Caco-2 (cell line): ENCODE results near the gene CES4A. TPM values are rescaled to one million over a fixed set of nuclear protein-coding genes. Genes with fewer than 3 reads are reported as not detected.

Experiments used
- BruUV-seq: library from RNA; stranded (reverse); fragments of 400-500 nt; replicated peaks from 2 replicates; lab custom pipeline; 2021; lab: Mats Ljungman, UMichigan
- CTCF ChIA-PET: fragments of 300-600 bp; sonication (Branson Sonifier 250); formaldehyde crosslinking; loops from one replicate; lab custom pipeline; 2022; ENCODE audit warnings: antibody characterized with exemption; lab: Charles Lee
- POLR2A ChIA-PET: fragments of 300-600 bp; sonication (Branson Sonifier 250); formaldehyde crosslinking; loops from one replicate; lab custom pipeline; 2022; ENCODE audit warnings: antibody characterized with exemption; lab: Charles Lee
- DNase-seq, 2 experiments: peaks; one replicate each; pipeline versions ENCODE4 v3.0.0 to v3.0.0-alpha.2; 2020 to 2022
- H3K27me3 ChIP-seq: replicated peaks from 2 replicates; pipeline ENCODE4 v1.6.0; 2011; ENCODE audit warnings: low read length; ENCODE audit not compliant: control insufficient read depth, insufficient read depth
- H3K36me3 ChIP-seq: 2 replicates; pipeline ENCODE4 v1.5.1; 2011; ENCODE audit warnings: low read length; ENCODE audit not compliant: control insufficient read depth, insufficient read depth
- H3K4me1 ChIP-seq: fragments of 250-450 bp; sonication (Bioruptor Pico); 2 replicates; pipeline ENCODE4 v1.5.1; 2020; ENCODE audit warnings: mild to moderate bottlenecking
- H3K4me3 ChIP-seq: 2 replicates; pipeline ENCODE4 v1.5.1; 2011; ENCODE audit warnings: low read depth, mild to moderate bottlenecking, control low read depth, low read length
- H3K9me3 ChIP-seq: fragments of 250-450 bp; sonication (Bioruptor Pico); 2 replicates; pipeline ENCODE4 v1.5.1; 2020; ENCODE audit warnings: mild to moderate bottlenecking, moderate library complexity
- H3K27ac Mint-ChIP-seq: one replicate; pipeline ENCODE4 v1.8.0; 2022; ENCODE audit warnings: mixed read lengths; ENCODE audit not compliant: unreplicated experiment
- H3K27me3 Mint-ChIP-seq: one replicate; pipeline ENCODE4 v1.8.0; 2022; ENCODE audit warnings: mixed read lengths; ENCODE audit not compliant: insufficient read depth, unreplicated experiment
- H3K36me3 Mint-ChIP-seq: one replicate; pipeline ENCODE4 v1.8.0; 2022; ENCODE audit warnings: mild to moderate bottlenecking, mixed read lengths; ENCODE audit not compliant: insufficient read depth, unreplicated experiment
- H3K4me1 Mint-ChIP-seq: one replicate; pipeline ENCODE4 v1.8.0; 2022; ENCODE audit warnings: low read depth, mixed read lengths; ENCODE audit not compliant: unreplicated experiment
- H3K4me3 Mint-ChIP-seq: one replicate; pipeline ENCODE4 v1.8.0; 2022; ENCODE audit warnings: mild to moderate bottlenecking, moderate library complexity, mixed read lengths; ENCODE audit not compliant: unreplicated experiment
- H3K9me3 Mint-ChIP-seq: one replicate; pipeline ENCODE4 v1.8.0; 2022; ENCODE audit warnings: mixed read lengths; ENCODE audit not compliant: unreplicated experiment
- intact Hi-C: fragments of 100-400 bp; cut with micrococcal nuclease; formaldehyde crosslinking; loops from one replicate; pipeline ENCODE4 v1.10.0; 2022; ENCODE audit not compliant: unreplicated experiment
- total RNA-seq: library from RNA; stranded (reverse); gene quantifications from 2 replicates; pipeline ENCODE4 v1.2.3, GENCODE V29; 2022
- TF ChIP-seq, protein P1 (sequence below), 2 experiments: fragments of 200-600 bp in 1 of 2; IDR thresholded peaks; 1 replicate in 1 of 2; 2 replicates in 1 of 2; pipeline versions ENCODE4 v1.5.1 to v1.8.0; 2011 to 2022; ENCODE audit warnings: antibody characterized with exemption in 1 of 2, control low read depth in 1 of 2, inconsistent platforms in 1 of 2, low read depth in 1 of 2, low read length in 1 of 2, mild to moderate bottlenecking in 1 of 2, moderate library complexity in 1 of 2; ENCODE audit not compliant: insufficient read depth in 1 of 2, severe bottlenecking in 1 of 2, unreplicated experiment in 1 of 2

Gene CES4A
- total RNA-seq, 1 experiment from 2014 or later = not detected

DNA sequence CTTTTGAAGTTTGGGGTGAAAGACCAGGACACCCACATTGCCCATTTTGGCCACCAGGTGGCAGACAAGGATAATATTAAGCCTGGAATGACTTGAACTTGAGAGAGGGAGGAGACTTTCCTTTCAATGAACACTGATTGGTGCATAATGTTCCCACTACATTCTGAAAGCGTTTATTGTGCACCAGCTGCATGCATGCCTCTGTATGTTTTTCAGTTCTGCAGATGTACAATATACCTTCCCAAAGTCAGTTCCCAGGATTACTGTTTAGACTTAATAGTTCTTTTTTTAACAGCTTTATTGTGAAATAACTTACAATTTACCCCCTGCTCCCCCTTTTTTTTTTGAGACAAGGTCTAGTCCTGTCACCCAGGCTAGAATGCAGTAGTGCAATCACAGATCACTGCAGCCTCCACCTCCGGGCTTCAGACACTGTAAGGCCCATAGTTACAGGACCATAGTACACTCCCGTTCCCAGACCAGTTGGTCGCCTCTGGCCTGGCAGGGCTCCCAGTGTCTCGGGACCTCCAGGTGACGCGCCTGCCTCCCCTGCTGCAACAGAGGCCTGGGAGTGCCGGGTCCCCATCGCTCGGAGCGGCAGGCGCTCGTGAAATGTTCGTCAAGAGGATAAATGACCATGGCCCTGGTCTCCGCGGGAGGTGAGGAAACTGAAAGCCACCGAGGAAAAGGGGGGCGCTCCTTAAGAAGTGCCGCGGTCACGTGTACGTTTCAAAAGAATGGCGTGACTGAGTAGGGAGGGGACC lies 40.9 kb upstream of the CES4A start:
- CTCF ChIA-PET = interaction anchor here (0.5 to 0.7 kb wide), 3 partner anchors 47 to 581 kb away, joined by 3 to 4 read pairs (median 3); partner anchors contain the start of gene RIPOR1
- TF ChIP-seq, protein P1, sequence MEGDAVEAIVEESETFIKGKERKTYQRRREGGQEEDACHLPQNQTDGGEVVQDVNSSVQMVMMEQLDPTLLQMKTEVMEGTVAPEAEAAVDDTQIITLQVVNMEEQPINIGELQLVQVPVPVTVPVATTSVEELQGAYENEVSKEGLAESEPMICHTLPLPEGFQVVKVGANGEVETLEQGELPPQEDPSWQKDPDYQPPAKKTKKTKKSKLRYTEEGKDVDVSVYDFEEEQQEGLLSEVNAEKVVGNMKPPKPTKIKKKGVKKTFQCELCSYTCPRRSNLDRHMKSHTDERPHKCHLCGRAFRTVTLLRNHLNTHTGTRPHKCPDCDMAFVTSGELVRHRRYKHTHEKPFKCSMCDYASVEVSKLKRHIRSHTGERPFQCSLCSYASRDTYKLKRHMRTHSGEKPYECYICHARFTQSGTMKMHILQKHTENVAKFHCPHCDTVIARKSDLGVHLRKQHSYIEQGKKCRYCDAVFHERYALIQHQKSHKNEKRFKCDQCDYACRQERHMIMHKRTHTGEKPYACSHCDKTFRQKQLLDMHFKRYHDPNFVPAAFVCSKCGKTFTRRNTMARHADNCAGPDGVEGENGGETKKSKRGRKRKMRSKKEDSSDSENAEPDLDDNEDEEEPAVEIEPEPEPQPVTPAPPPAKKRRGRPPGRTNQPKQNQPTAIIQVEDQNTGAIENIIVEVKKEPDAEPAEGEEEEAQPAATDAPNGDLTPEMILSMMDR (IDR thresholded peaks at IDR 0.05; ENCODE audit: insufficient read depth in 1 of 2, low read depth in 1 of 2, low read length in 1 of 2, severe bottlenecking in 1 of 2, unreplicated experiment in 1 of 2) = peak; percentile 82 to 87
- peak overlapping the region; percentile 48 for H3K27ac Mint-ChIP-seq
- DNase-seq = peak; percentile 81 to 87
- no peaks in the 10 kb centered on the region for H3K27me3 Mint-ChIP-seq
- no TSS peak for BruUV-seq
- H3K4me1 Mint-ChIP-seq = no peaks in the 10 kb centered on the region
- no peaks in the 10 kb centered on the region for H3K4me1 ChIP-seq
- H3K4me3 Mint-ChIP-seq = peak overlapping the region; percentile 40
- no peaks in the 10 kb centered on the region; the same call in 1 of the 2 replicates for H3K36me3 ChIP-seq
- POLR2A ChIA-PET = no interaction called here
- peaks cover 11% of the 10 kb centered on the region for H3K36me3 Mint-ChIP-seq
- intact Hi-C loops = loop anchor here (1.0 to 2.0 kb wide), 4 partner anchors 52 to 237 kb away; partner anchors contain the start of genes FBXL8 and TRADD
- H3K27me3 ChIP-seq = no peaks in the 10 kb centered on the region
- H3K4me3 ChIP-seq = no peak overlapping the region
- H3K9me3 Mint-ChIP-seq = peaks cover 7% of the 10 kb centered on the region
- H3K9me3 ChIP-seq = no peaks in the 10 kb centered on the region

- Mint-ChIP-seq H3K27ac (peak overlapping the region; percentile 48), H3K4me1 (no peaks in the 10 kb centered on the region), H3K36me3 (peaks cover 3% of the 10 kb centered on the region), H3K4me3 (no peak overlapping the region), H3K9me3 (peaks cover 7% of the 10 kb centered on the region), H3K27me3 (no peaks in the 10 kb centered on the region)
- peaks cover 6% of the 10 kb centered on the region for H3K4me1 ChIP-seq
- H3K4me3 ChIP-seq = no peak overlapping the region
- ChIA-PET CTCF (interaction anchor here (0.7 to 1.1 kb wide), 2 partner anchors 54 to 56 kb away, joined by 3 to 7 read pairs; no protein-coding TSS in a partner anchor), POLR2A (no interaction called here)
- TF ChIP-seq, protein P1 (IDR thresholded peaks at IDR 0.05; ENCODE audit: insufficient read depth in 1 of 2, low read depth in 1 of 2, low read length in 1 of 2, severe bottlenecking in 1 of 2, unreplicated experiment in 1 of 2) = no peak
- DNase-seq = no peak
- no peaks in the 10 kb centered on the region for H3K27me3 ChIP-seq
- H3K9me3 ChIP-seq = no peaks in the 10 kb centered on the region
- intact Hi-C loops = no loop called here
- no peaks in the 10 kb centered on the region; the same call in 1 of the 2 replicates for H3K36me3 ChIP-seq
- BruUV-seq = no TSS peak
Measured at GRCh38 chr16:66948134-66948836, 40.1 kb upstream of the CES4A start.

- no peak overlapping the region for H3K4me3 Mint-ChIP-seq
- H3K4me1 ChIP-seq = peaks cover 12% of the 10 kb centered on the region
- TF ChIP-seq, protein P1 (IDR thresholded peaks at IDR 0.05; ENCODE audit: insufficient read depth in 1 of 2, low read depth in 1 of 2, low read length in 1 of 2, severe bottlenecking in 1 of 2, unreplicated experiment in 1 of 2) = no peak
- POLR2A ChIA-PET = no interaction called here
- BruUV-seq = no TSS peak
- CTCF ChIA-PET = interaction anchor here (1.1 kb wide), 1 partner anchor 57 kb away, joined by 7 read pairs; no protein-coding TSS in a partner anchor
- H3K27me3 Mint-ChIP-seq = no peaks in the 10 kb centered on the region
- no peaks in the 10 kb centered on the region; the same call in 1 of the 2 replicates for H3K36me3 ChIP-seq
- peaks cover 7% of the 10 kb centered on the region for H3K9me3 Mint-ChIP-seq
- H3K4me3 ChIP-seq = no peak overlapping the region
- peaks cover 4% of the 10 kb centered on the region for H3K4me1 Mint-ChIP-seq
- no peak for DNase-seq
- H3K27me3 ChIP-seq = no peaks in the 10 kb centered on the region
- no peaks in the 10 kb centered on the region for H3K36me3 Mint-ChIP-seq
- intact Hi-C loops = no loop called here
- H3K9me3 ChIP-seq = no peaks in the 10 kb centered on the region
- no peak overlapping the region for H3K27ac Mint-ChIP-seq
Measured at GRCh38 chr16:66948837-66949225, 39.6 kb upstream of the CES4A start.
